Measurements from ENCODE around the gene ZNF521. TPM values are rescaled to one million over a fixed set of nuclear protein-coding genes. Genes with fewer than 3 reads are reported as not detected.

Gene ZNF521
- total RNA-seq = 0.21 TPM in 1 of 2 replicates, not detected in the other

DNA sequence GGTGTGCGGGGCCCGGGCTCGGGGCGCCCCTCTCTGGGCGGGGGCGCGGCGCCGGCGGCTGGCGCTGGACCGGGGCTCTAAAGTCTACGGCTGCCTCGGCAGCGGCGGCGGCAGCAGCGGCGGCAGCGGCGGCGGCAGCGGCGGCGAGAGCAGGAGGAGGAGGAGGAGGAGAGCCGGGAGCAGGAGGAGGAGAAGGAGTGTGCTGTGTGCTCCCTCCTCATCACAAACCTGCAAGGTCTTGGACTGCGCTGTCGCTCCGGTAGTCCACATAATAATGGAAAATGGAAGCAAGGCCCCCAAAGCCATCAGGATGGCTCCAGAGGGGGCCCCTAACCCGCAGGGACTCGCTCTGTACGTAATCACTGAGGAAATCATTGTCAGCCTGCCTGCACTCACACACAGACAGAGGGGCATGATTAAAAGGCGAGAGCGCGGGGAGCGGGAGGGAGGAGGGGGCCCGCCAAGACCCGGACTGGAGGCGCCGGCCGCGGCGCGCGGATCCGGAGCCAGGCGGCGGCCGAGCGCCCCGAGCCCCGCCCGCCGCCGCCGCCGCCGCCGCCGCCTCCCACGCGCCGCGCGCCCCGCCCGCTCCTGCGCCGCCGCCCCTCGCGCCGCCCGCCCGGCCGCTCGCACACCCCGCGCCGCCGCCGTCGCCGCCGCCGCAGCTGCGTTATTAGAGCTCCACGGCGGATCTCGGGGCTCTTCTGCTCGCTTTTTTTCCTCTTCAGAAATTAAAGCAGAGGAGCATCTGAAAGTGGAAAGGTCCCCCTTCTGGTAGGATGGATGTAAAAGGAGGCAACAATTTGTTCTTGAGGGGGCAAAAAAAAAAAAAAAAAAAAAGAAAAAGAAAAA, at the start of gene ZNF521:
TSS of gene ZNF521 (minus strand) at position 390 of the 852 bp plus-strand sequence. CDS start 1,220 bp downstream, outside the sequence.

Measured in airway epithelial cell (primary cell).